ENCODE measurements around the gene LRRC46. TPM values are rescaled to one million over a fixed set of nuclear protein-coding genes. Genes with fewer than 3 reads are reported as not detected.

The LRRC46 gene
- total and polyA plus RNA-seq, 2 donors (not counting 1 experiment from before 2014, with no cell fraction given), result 0.69 to 2.4 TPM

- H3K27me3 ChIP-seq (replicated peaks in 1 of 4; ENCODE audit: control extremely low read depth in 1 of 4, control insufficient read depth in 3 of 4, insufficient read depth in 4 of 4, low read length in 3 of 4), result no peaks in the 10 kb centered on the region
- H3K36me3 ChIP-seq (replicated peaks in 1 of 2; ENCODE audit: control extremely low read depth in 1 of 2, control insufficient read depth in 1 of 2, extremely low read depth in 1 of 2, insufficient read depth in 2 of 2, low read length in 1 of 2), result peaks cover 0 to 66% of the 10 kb centered on the region in 2 experiments
- H2AFZ ChIP-seq (ENCODE audit: insufficient read depth, low read depth, low read length, poor library complexity, severe bottlenecking), result no peak overlapping the region
- CTCF ChIA-PET, result no interaction called here
- 88% methylated on average over 9 of the region's 9 CpGs for WGBS (ENCODE audit: insufficient coverage)
- H3K9ac ChIP-seq (ENCODE audit: low read length), result no peak overlapping the region
- no peak for ATAC-seq (ENCODE audit: low read depth)
- H3K27ac Mint-ChIP-seq, result no peak overlapping the region
- no peaks in the 10 kb centered on the region for H3K79me2 ChIP-seq (ENCODE audit: control insufficient read depth, insufficient read depth, low read length)
- H3K4me3 Mint-ChIP-seq, result no peak overlapping the region
- H3K4me3 ChIP-seq (ENCODE audit: control extremely low read depth in 1 of 5, extremely low read depth in 1 of 5, insufficient read depth in 1 of 5, low read depth in 2 of 5, low read length in 4 of 5), result no peak overlapping the region
- no peak for TF ChIP-seq EZH2 (IDR thresholded peaks at IDR 0.05; ENCODE audit: borderline replicate concordance, insufficient read depth, low read depth, low read length, poor library complexity, severe bottlenecking)
- TF ChIP-seq CTCF (IDR thresholded peaks at IDR 0.05), result no peak
- no peaks in the 10 kb centered on the region for H4K20me1 ChIP-seq (ENCODE audit: control insufficient read depth, insufficient read depth, low read length, poor library complexity, severe bottlenecking)
- no peak overlapping the region for H3K4me2 ChIP-seq (replicated peaks; ENCODE audit: low read depth, low read length, poor library complexity, severe bottlenecking)
- DNase-seq, result no peak
- no peaks in the 10 kb centered on the region for H3K9me3 ChIP-seq (ENCODE audit: control extremely low read depth in 1 of 3, control insufficient read depth in 2 of 3, insufficient read depth in 1 of 3, low read length in 2 of 3)
- H3K4me1 Mint-ChIP-seq, result no peaks in the 10 kb centered on the region
- H3K27me3 Mint-ChIP-seq, result no peaks in the 10 kb centered on the region
- H3K4me1 ChIP-seq (ENCODE audit: control insufficient read depth in 2 of 2, insufficient read depth in 2 of 2, low read length in 2 of 2), result no peaks in the 10 kb centered on the region
- POLR2A ChIA-PET, result no interaction called here
- intact Hi-C loops (cut with micrococcal nuclease), result no loop called here
- no peaks in the 10 kb centered on the region for H3K9me3 Mint-ChIP-seq (ENCODE audit: insufficient read depth)
- H3K27ac ChIP-seq (ENCODE audit: low read length in 2 of 2), result no peak overlapping the region
Measured at GRCh38 chr17:47810901-47811635, 20.4 kb upstream of the LRRC46 start.

GRCh38 chr17:47811709-47812108 lies 19.8 kb upstream of the LRRC46 start:
- H3K9me3 ChIP-seq (ENCODE audit: control extremely low read depth in 1 of 3, control insufficient read depth in 2 of 3, insufficient read depth in 1 of 3, low read length in 2 of 3), result no peaks in the 10 kb centered on the region
- Mint-ChIP-seq H3K4me3 (no peak overlapping the region), H3K4me1 (no peaks in the 10 kb centered on the region), H3K27me3 (no peaks in the 10 kb centered on the region), H3K27ac (no peak overlapping the region), H3K9me3 (ENCODE audit: insufficient read depth) (no peaks in the 10 kb centered on the region)
- no peak overlapping the region for H2AFZ ChIP-seq (ENCODE audit: insufficient read depth, low read depth, low read length, poor library complexity, severe bottlenecking)
- H3K4me3 ChIP-seq (ENCODE audit: control extremely low read depth in 1 of 5, extremely low read depth in 1 of 5, insufficient read depth in 1 of 5, low read depth in 2 of 5, low read length in 4 of 5), result no peak overlapping the region
- no peak for DNase-seq
- H3K27me3 ChIP-seq (replicated peaks in 1 of 4; ENCODE audit: control extremely low read depth in 1 of 4, control insufficient read depth in 3 of 4, insufficient read depth in 4 of 4, low read length in 3 of 4), result no peaks in the 10 kb centered on the region
- ChIA-PET CTCF (no interaction called here), POLR2A (no interaction called here)
- no peak for ATAC-seq (ENCODE audit: low read depth)
- no peaks in the 10 kb centered on the region for H3K79me2 ChIP-seq (ENCODE audit: control insufficient read depth, insufficient read depth, low read length)
- no peaks in the 10 kb centered on the region for H3K4me1 ChIP-seq (ENCODE audit: control insufficient read depth in 2 of 2, insufficient read depth in 2 of 2, low read length in 2 of 2)
- WGBS (ENCODE audit: insufficient coverage), result no CpG with 5 or more reads among the region's 7 CpGs
- H3K27ac ChIP-seq (ENCODE audit: low read length in 2 of 2), result no peak overlapping the region
- H3K9ac ChIP-seq (ENCODE audit: low read length), result no peak overlapping the region
- H4K20me1 ChIP-seq (ENCODE audit: control insufficient read depth, insufficient read depth, low read length, poor library complexity, severe bottlenecking), result no peaks in the 10 kb centered on the region
- H3K4me2 ChIP-seq (replicated peaks; ENCODE audit: low read depth, low read length, poor library complexity, severe bottlenecking), result no peak overlapping the region
- TF ChIP-seq CTCF (IDR thresholded peaks at IDR 0.05) (no peak), EZH2 (IDR thresholded peaks at IDR 0.05; ENCODE audit: borderline replicate concordance, insufficient read depth, low read depth, low read length, poor library complexity, severe bottlenecking) (no peak)
- intact Hi-C loops (cut with micrococcal nuclease), result no loop called here
- H3K36me3 ChIP-seq (replicated peaks in 1 of 2; ENCODE audit: control extremely low read depth in 1 of 2, control insufficient read depth in 1 of 2, extremely low read depth in 1 of 2, insufficient read depth in 2 of 2, low read length in 1 of 2), result peaks cover 0 to 71% of the 10 kb centered on the region in 2 experiments
